HUES64 (cell line): Measurements from ENCODE around the gene TASP1.

Experiments used
- H3K27ac ChIP-seq: 2 replicates; pipeline ENCODE4 v1.7.0; 2013; ENCODE audit warnings: low read depth, low read length, inconsistent platforms
- H3K27me3 ChIP-seq: 2 replicates; pipeline ENCODE4 v1.6.1; 2013; ENCODE audit warnings: mild to moderate bottlenecking, low read length; ENCODE audit not compliant: insufficient read depth
- H3K36me3 ChIP-seq: 2 replicates; pipeline ENCODE4 v1.6.1; 2013; ENCODE audit warnings: mild to moderate bottlenecking, low read length; ENCODE audit not compliant: insufficient read depth
- H3K4me1 ChIP-seq: 2 replicates; pipeline ENCODE4 v1.6.1; 2013; ENCODE audit warnings: mild to moderate bottlenecking, low read length, moderate library complexity; ENCODE audit not compliant: insufficient read depth
- H3K4me3 ChIP-seq: 2 replicates; pipeline ENCODE4 v1.5.1; 2013; ENCODE audit warnings: mild to moderate bottlenecking, low read length, moderate library complexity
- H3K9ac ChIP-seq: 2 replicates; pipeline ENCODE4 v1.6.1; 2013; ENCODE audit warnings: mild to moderate bottlenecking, low read depth, low read length
- H3K9me3 ChIP-seq: 2 replicates; pipeline ENCODE4 v1.6.1; 2013; ENCODE audit warnings: low read depth, low read length; ENCODE audit not compliant: insufficient read depth
- WGBS: fragments of 150-250, 120-280 bp; methylation state at CpG from one replicate; pipeline ENCODE4 v1.1.7; 2013; ENCODE audit warnings: missing lambda C conversion rate; 5-methylcytosine and 5-hydroxymethylcytosine counted together

TASP1 gene

DNA sequence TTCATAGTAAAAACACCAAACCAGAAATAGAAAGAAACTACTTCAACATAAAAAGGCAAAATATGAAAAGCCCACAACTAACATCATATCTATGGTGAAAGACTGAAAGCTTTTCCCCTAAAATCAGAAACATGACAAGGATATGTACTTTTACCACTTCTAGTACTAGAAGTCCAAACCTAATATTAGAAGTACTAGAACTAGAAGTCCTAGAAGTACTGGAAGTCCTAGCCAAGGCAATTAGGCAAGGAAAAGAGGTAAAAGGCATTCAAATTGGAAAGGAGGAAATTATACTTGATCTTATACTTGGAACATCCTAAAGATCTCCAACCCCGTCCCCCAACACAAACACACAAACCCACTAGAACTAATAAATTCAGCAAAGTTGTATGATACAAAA lies 74.9 kb downstream of the TASP1 start:
- Histone ChIP-seq H3K4me1 (no peaks in the 10 kb centered on the region), H3K4me3 (no peak overlapping the region), H3K36me3 (peaks cover 6% of the 10 kb centered on the region; the same call in 1 of the 2 replicates), H3K27me3 (no peaks in the 10 kb centered on the region), H3K9me3 (no peaks in the 10 kb centered on the region), H3K9ac (no peak overlapping the region), H3K27ac (no peak overlapping the region)
- 90% methylated on average over 1 of the region's 1 CpG for WGBS

GRCh38 chr20:13554706-13555105 lies 84.0 kb downstream of the TASP1 start:
- Histone ChIP-seq H3K36me3 (no peaks in the 10 kb centered on the region), H3K4me1 (no peaks in the 10 kb centered on the region), H3K27me3 (no peaks in the 10 kb centered on the region), H3K9me3 (no peaks in the 10 kb centered on the region), H3K4me3 (no peak overlapping the region), H3K9ac (no peak overlapping the region), H3K27ac (no peak overlapping the region)
- WGBS = 97% methylated on average over 1 of the region's 1 CpG

DNA sequence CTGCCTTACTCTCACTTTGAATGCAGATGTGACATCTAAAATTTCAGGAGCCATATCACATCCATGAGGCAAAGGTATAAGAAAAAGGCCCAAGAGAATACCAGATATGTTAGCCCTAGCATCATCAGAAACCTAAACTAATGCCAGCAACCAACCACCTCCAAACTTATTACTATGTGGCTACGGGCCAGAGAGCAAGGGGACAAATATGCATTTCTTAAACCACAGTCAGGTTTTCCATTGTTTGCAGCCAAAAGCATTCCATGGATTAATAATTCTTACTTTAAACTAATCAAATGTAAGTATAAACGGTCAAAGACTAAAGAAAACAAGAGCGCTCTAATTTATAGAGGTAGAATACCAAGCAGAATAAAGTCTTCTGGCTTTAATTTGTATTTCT lies 84.7 kb downstream of the TASP1 start:
- 96% methylated on average over 3 of the region's 3 CpGs for WGBS

GRCh38 chr20:13552061-13552460 lies 86.7 kb downstream of the TASP1 start:
- 94% methylated on average over 5 of the region's 5 CpGs for WGBS
- no peak overlapping the region for H3K27ac ChIP-seq
- no peaks in the 10 kb centered on the region for H3K9me3 ChIP-seq

More for the DNA sequence above, 84.7 kb downstream of the TASP1 start:
- Histone ChIP-seq H3K36me3 (no peaks in the 10 kb centered on the region), H3K27ac (no peak overlapping the region), H3K9me3 (no peaks in the 10 kb centered on the region), H3K4me3 (no peak overlapping the region), H3K9ac (no peak overlapping the region), H3K4me1 (no peaks in the 10 kb centered on the region), H3K27me3 (no peaks in the 10 kb centered on the region)

GRCh38 chr20:13549451-13549850 lies 89.3 kb downstream of the TASP1 start:
- Histone ChIP-seq H3K4me1 (peaks cover 4% of the 10 kb centered on the region; the same call in 1 of the 2 replicates), H3K9me3 (no peaks in the 10 kb centered on the region), H3K4me3 (no peak overlapping the region), H3K27ac (no peak overlapping the region), H3K27me3 (no peaks in the 10 kb centered on the region), H3K9ac (no peak overlapping the region), H3K36me3 (no peaks in the 10 kb centered on the region)
- 96% methylated on average over 1 of the region's 1 CpG for WGBS

More at GRCh38 chr20:13552061-13552460, 86.7 kb downstream of the TASP1 start:
- H3K27me3 ChIP-seq = no peaks in the 10 kb centered on the region
- H3K4me1 ChIP-seq = no peaks in the 10 kb centered on the region
- H3K4me3 ChIP-seq = no peak overlapping the region
- H3K36me3 ChIP-seq = no peaks in the 10 kb centered on the region
- H3K9ac ChIP-seq = no peak overlapping the region

DNA sequence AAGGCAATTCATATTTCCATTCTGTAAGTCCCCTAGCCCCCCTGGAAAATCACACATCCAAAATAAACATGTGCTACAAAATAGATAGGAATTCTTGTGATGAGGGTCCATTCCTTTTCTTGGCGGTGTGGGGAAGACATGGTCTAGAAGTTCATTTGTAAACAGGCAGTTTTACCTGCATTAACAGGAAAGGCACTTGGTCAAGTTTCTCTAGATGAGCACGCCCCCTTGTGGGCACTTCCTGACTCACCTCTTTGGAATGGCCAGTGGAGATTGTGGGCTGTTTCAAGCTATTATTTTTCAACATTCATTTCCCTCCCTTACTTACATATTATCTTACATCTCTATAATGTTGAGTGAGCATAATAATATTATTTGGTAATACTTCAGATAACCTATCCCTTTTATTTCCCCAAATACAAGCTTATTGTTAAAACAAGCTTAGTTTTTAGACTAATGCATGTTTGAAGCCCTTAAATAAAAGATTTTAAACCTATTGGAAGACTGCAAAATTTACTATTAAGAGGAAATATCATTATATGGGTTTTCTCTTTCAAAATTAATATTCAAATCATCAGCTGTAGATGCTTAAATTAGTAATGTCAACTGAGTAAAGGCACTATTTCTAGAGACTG lies 92.1 kb downstream of the TASP1 start:
- Histone ChIP-seq H3K9ac (no peak overlapping the region), H3K27me3 (no peaks in the 10 kb centered on the region), H3K36me3 (no peaks in the 10 kb centered on the region), H3K9me3 (no peaks in the 10 kb centered on the region), H3K4me3 (no peak overlapping the region), H3K27ac (no peak overlapping the region), H3K4me1 (peaks cover 4% of the 10 kb centered on the region; the same call in 1 of the 2 replicates)
- WGBS = 14% methylated on average over 2 of the region's 2 CpGs

GRCh38 chr20:13545790-13546189 lies 92.9 kb downstream of the TASP1 start:
- H3K27ac ChIP-seq = no peak overlapping the region
- H3K9ac ChIP-seq = no peak overlapping the region
- no peaks in the 10 kb centered on the region for H3K36me3 ChIP-seq
- peaks cover 4% of the 10 kb centered on the region; the same call in 1 of the 2 replicates for H3K4me1 ChIP-seq
- no peaks in the 10 kb centered on the region for H3K27me3 ChIP-seq
- H3K4me3 ChIP-seq = no peak overlapping the region
- H3K9me3 ChIP-seq = no peaks in the 10 kb centered on the region
- 97% methylated on average over 2 of the region's 2 CpGs for WGBS

DNA sequence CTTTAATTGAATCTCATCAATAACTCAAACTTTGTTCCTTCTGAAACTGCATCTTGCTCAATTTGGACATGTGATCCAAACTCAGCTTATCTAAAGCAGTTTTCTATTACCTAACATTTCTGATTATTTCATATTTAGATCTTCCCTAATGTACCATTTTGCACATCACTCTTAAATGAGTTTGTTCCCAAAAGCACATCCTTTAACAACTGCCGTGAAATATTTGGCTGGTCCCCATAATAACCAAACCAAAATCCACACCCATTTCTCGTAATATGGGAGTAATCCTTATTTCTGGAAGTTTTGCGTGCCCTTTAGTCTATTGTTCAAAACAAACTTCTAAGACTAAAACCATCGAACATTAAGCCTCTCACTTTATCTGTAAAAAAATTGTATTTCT lies 94.9 kb downstream of the TASP1 start:
- 95% methylated on average over 4 of the region's 4 CpGs for WGBS
- Histone ChIP-seq H3K27me3 (no peaks in the 10 kb centered on the region), H3K9me3 (no peaks in the 10 kb centered on the region), H3K4me3 (no peak overlapping the region), H3K4me1 (peaks cover 4% of the 10 kb centered on the region; the same call in 1 of the 2 replicates), H3K9ac (no peak overlapping the region), H3K27ac (no peak overlapping the region), H3K36me3 (no peaks in the 10 kb centered on the region)

GRCh38 chr20:13535627-13536026 lies 103.1 kb downstream of the TASP1 start:
- H3K9me3 ChIP-seq = no peaks in the 10 kb centered on the region
- H3K4me1 ChIP-seq = peaks cover 6% of the 10 kb centered on the region; the same call in 1 of the 2 replicates
- no peaks in the 10 kb centered on the region for H3K36me3 ChIP-seq
- WGBS = 98% methylated on average over 3 of the region's 4 CpGs
- H3K9ac ChIP-seq = no peak overlapping the region
- H3K27ac ChIP-seq = no peak overlapping the region
- no peaks in the 10 kb centered on the region for H3K27me3 ChIP-seq
- no peak overlapping the region for H3K4me3 ChIP-seq

DNA sequence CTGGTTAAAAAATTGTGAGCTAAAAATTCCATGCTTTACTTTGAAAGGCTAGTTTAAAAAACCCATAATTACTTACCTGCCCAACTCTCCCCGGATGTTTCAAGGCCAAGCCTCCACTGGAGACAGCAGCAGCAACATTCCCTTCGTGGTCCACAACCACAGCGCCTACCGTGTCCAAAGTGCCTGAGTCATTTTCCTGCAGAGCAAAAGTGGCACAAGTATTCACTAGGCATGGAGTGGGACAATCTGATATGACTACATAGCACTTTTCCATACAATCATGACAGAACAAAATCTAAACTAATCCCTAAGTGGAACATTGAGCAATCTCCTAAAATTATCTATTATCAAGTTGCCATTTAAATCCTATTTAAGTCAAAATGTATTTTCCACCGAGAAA lies 104.8 kb downstream of the TASP1 start:
- Histone ChIP-seq H3K9ac (no peak overlapping the region), H3K27ac (no peak overlapping the region), H3K9me3 (no peaks in the 10 kb centered on the region), H3K27me3 (no peaks in the 10 kb centered on the region), H3K36me3 (no peaks in the 10 kb centered on the region), H3K4me1 (peaks cover 6% of the 10 kb centered on the region; the same call in 1 of the 2 replicates), H3K4me3 (no peak overlapping the region)
- WGBS = 96% methylated on average over 4 of the region's 5 CpGs

- no peaks in the 10 kb centered on the region for H3K4me1 ChIP-seq
- H3K4me3 ChIP-seq = no peak overlapping the region
- peaks cover 15% of the 10 kb centered on the region for H3K36me3 ChIP-seq
- H3K27ac ChIP-seq = no peak overlapping the region
- no peaks in the 10 kb centered on the region for H3K27me3 ChIP-seq
- H3K9me3 ChIP-seq = no peaks in the 10 kb centered on the region
- no peak overlapping the region for H3K9ac ChIP-seq
- 95% methylated on average over 3 of the region's 3 CpGs for WGBS
Measured at GRCh38 chr20:13530146-13530545, 108.6 kb downstream of the TASP1 start.

GRCh38 chr20:13526551-13526950 lies 112.2 kb downstream of the TASP1 start:
- Histone ChIP-seq H3K27me3 (no peaks in the 10 kb centered on the region), H3K4me1 (no peaks in the 10 kb centered on the region), H3K4me3 (no peak overlapping the region), H3K9me3 (no peaks in the 10 kb centered on the region), H3K27ac (no peak overlapping the region), H3K36me3 (peaks cover 22% of the 10 kb centered on the region), H3K9ac (no peak overlapping the region)
- WGBS = no CpG with 5 or more reads among the region's 1 CpG
